GM18951 (cell line): Measurements from ENCODE around the gene ACY1.

ENCODE experiments used
- POLR2A ChIP-seq: IDR thresholded peaks from 4 replicates; pipeline ENCODE4 v1.6.1; 2011; ENCODE audit warnings: mild to moderate bottlenecking; ENCODE audit not compliant: insufficient read length, insufficient read depth; ENCODE audit errors: extremely low read depth
- in situ Hi-C: fragments of 300-500 bp; cut with MboI; formaldehyde crosslinking; loops from one replicate; pipeline ENCODE4 v1.12.0; 2022; ENCODE audit warnings: low sequenced_read_pairs, mixed read lengths, inconsistent platforms; ENCODE audit not compliant: unreplicated experiment

The ACY1 gene

GRCh38 chr3:52004906-52005395, 21.6 kb downstream of the ACY1 start:
- in situ Hi-C loops, result loop anchor here (5.0 kb wide), 1 partner anchor 137 kb away; no protein-coding TSS in a partner anchor
- no peak for TF ChIP-seq POLR2A

GRCh38 chr3:52005571-52005986, 22.2 kb downstream of the ACY1 start:
- in situ Hi-C loops, result no loop called here
- TF ChIP-seq POLR2A, result no peak

- no peak for TF ChIP-seq POLR2A
- in situ Hi-C loops, result no loop called here
These were observed 22.9 kb downstream of the ACY1 start for GRCh38 chr3:52006017-52006819.

- in situ Hi-C loops, result no loop called here
- TF ChIP-seq POLR2A, result no peak
These were observed 23.4 kb downstream of the ACY1 start for GRCh38 chr3:52006820-52007133.

- TF ChIP-seq POLR2A, result no peak
- in situ Hi-C loops, result no loop called here
These were observed 24.0 kb downstream of the ACY1 start for GRCh38 chr3:52007291-52007690.

GRCh38 chr3:52010431-52010830, 27.1 kb downstream of the ACY1 start:
- in situ Hi-C loops, result no loop called here
- no peak for TF ChIP-seq POLR2A

DNA sequence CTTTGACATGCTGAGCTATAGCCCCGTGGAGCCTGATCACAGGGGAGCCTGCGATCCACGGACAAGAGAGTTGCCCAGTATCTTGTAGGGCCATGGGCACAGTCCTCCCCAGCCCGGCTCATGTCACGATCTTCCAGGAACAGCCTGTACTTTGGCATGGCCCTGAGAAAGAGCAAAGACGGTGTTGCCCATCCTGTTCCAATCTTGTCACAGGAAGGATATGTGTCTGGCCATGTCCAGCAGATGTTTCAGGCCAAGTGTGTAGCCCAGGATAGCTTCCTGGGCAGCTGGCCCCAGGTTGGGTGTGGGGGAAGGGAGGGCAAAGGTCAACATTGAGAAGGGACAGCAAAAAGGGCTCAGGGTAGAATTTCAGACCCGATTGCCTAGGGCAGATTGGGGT, 29.4 kb downstream of the ACY1 start:
- no peak for TF ChIP-seq POLR2A
- in situ Hi-C loops, result no loop called here

DNA sequence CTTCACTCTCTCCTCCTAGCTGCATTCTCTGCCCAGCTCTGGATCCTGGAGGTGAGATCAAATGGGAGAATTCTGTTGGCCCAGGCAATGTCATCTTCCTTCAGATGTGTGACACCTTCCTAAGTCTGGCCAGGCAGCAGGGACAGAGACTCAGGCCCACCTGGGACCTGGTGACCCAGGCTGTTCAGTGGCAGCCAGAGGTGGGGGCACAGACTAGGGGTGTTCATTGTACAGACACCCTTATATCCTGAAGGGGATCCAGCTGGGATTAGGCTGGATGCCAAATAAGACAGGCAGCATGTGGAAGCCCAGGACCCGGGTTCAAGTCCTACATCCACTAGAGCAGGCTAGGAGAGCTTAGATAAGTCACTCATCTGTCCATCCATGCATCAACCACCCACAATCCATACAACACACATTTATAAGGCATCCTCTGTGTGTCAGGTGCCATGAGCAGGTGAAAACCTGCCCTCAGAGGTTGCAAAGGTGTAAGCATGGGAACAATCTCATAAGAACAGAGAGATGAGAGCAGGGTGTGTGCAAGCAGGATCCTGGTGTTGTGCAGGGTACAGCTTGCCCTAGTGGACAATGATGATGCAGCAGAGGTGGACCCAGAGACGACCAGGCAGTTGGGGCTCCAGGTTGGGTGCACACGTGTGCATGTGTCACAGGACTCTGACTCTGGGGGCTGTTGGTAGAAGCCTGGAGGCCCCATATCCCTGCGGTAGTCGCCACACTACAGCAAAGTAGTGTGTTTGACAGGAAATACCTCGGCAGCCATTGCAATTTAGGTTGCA, 30.7 kb downstream of the ACY1 start:
- in situ Hi-C loops, result no loop called here

DNA sequence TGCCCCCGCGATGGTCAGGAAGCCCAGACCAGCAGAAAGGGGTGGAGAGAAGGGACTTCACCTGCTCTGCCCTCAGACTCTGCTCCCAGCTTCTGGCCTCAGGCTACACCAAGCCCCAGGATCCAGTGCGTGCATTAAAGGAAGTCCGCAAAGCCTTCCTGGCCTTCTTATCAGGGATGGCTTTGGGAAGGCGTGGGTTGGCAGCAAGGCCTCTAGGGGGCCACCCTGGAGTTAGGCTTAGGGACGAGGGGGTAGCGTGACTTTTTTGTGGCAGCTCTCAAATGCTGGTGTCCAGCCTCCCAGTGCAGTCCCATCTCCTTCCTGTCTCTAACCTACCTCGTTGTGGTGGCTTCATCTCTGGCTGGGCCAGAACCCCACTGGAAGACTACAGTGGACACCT, 31.3 kb downstream of the ACY1 start:
- TF ChIP-seq POLR2A, result no peak
- in situ Hi-C loops, result no loop called here

More for the DNA sequence above, 30.7 kb downstream of the ACY1 start:
- no peak for TF ChIP-seq POLR2A

DNA sequence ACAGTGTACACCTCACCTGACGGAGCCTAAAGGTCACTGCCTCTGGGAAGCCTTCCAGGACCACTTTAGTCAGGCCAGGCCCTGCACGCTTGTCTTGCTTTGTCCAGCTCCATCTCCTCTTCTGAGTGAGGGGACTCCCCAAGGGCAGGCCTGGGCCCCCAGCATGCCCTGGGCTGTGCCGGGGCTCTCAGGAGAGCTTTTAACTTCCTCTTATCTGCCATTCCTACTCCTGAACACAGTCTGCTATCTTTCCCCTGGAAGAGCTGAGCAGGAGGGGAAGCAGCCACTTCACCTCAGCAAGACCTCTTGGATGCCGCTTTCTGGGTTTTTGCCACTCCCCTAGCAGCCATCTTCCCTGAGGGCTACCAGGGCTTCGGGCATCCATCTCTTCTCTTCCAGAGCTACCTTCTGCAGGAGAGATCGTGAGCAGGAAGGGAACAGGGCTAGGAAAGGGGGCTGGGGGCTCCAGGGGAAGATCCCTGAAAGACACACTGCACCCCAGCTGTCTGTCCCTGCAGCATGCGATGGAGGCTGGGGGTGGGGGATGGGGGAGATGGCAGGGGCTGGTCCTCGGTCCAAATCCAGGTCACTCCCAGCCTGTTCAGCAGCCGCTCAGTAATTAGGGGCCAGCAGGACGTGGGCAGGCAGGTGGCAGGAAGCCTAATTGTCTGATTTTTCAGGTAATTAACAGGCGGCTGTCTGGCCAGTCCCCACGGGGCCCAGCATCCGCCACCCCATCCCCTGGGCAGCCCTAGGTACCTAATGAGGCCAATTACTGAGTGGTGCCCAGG, 32.3 kb downstream of the ACY1 start:
- no peak for TF ChIP-seq POLR2A
- in situ Hi-C loops, result no loop called here

DNA sequence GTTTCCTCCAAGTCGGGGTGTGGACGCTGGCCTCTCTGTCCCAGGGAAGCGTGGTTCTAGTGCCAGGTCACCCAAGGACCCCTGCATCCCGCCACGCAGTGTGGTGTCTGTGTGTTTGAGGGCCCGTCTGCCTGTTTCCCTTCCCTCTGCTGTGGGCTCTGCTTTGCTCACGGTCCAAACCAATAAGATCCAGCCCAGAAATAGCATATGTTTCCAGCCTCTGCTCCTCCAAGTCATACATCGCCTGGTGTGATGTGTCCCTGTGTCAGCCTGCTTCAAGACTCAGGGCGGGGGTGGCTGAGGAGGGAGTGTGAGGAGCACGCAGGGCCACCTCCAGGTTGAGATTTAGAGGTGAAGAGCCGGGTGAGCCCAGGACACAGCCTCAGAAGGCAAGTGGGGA, 34.3 kb downstream of the ACY1 start:
- in situ Hi-C loops, result no loop called here
- TF ChIP-seq POLR2A, result no peak

DNA sequence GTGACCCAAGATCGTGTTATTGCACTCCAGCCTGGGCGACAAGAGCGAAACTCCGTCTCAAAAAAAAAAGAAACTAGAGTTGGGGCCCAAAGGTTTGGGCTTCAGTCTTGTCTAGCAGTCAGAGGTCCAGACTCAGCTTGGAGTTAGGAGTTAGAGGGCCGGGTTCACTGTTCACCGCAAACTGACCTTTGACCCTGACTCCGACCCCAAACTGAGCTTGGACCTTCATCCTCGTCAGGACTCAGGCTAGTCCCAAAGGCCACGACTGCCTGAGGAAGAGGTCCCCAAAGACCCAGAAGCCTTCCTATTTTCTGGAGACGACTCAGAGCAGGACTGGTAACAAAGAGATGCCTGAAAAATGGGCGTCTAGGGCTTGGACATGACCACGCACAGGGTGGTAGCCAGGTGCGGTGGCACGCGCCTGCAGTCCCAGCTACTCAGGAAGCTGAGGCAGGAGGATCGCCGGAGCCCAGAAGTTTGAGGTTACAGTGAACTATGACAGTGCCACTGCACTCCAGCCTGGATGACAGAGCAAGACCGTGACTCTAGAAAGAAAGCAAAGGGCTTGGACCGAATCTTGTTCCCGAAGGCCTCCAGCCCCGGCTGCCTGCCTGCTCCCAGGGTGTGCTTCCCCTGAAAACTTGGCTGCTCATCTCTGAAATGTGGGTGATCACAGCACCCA, 35.1 kb downstream of the ACY1 start:
- in situ Hi-C loops, result no loop called here
- TF ChIP-seq POLR2A, result no peak
